GM23248 (cell line): Measurements from ENCODE around the gene PTRH2.

Experiments
- EZH2 ChIP-seq: fragments of 200-600 bp; sonication (generic); IDR thresholded peaks from 2 replicates; pipeline ENCODE4 v1.6.1; 2018; ENCODE audit warnings: antibody characterized with exemption, mild to moderate bottlenecking; ENCODE audit not compliant: insufficient read depth, poor library complexity, severe bottlenecking
- EZH2phosphoT487 ChIP-seq: fragments of 200-600 bp; sonication (generic); IDR thresholded peaks from 2 replicates; pipeline ENCODE4 v1.6.1; 2018; ENCODE audit warnings: antibody characterized with exemption, moderate library complexity, mild to moderate bottlenecking, low read depth; ENCODE audit not compliant: insufficient read depth

DNA sequence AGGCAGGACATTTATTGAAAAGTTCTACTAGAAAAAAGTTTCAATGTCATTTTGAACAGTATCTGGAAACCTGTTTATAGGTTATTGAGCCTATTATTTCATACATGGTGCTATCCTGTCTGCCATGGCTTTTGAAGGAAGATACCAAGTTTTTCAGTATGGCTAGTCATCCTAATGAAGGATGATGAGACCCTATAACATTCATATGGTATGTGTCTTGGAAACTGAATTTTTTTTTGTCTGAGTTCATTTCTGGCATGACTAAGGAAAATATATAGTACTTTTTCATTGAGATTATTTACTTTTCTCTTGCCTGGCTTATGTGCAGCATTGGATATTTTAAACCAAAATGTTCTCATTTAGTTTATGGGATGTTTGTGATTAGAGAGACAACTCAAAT, 57.3 kb downstream of the PTRH2 start:
- TF ChIP-seq EZH2 (no peak), EZH2phosphoT487 (no peak)
